ENCODE results near the gene MREG. TPM values are rescaled to one million over a fixed set of nuclear protein-coding genes. Genes with fewer than 3 reads are reported as not detected.

Gene MREG
- total RNA-seq, 1 experiment from 2014 or later: 16.9 TPM

GRCh38 chr2:215973145-215973792 lies 40.1 kb downstream of the MREG start (continued):
- no peak for TF ChIP-seq ELF1 (IDR thresholded peaks at IDR 0.05; ENCODE audit: borderline replicate concordance, low read depth)
- no peak for TF ChIP-seq EZH2phosphoT487 (IDR thresholded peaks at IDR 0.05; ENCODE audit: borderline replicate concordance)
- no peak for TF ChIP-seq CTCF (IDR thresholded peaks at IDR 0.05 in 2 of 3, conservative IDR thresholded peaks at IDR 0.05 in 1 of 3; ENCODE audit: borderline replicate concordance in 1 of 3, insufficient read depth in 1 of 3, low read depth in 2 of 3, low read length in 2 of 3)
- no peak for TF ChIP-seq POLR2AphosphoS5 (IDR thresholded peaks at IDR 0.05; ENCODE audit: low read depth, low read length)
- TF ChIP-seq ZBTB33 (IDR thresholded peaks at IDR 0.05; ENCODE audit: extremely low read depth, insufficient replicate concordance, low read length): no peak

GRCh38 chr2:215971671-215972070 lies 41.7 kb downstream of the MREG start:
- no peak overlapping the region for H2AFZ ChIP-seq (ENCODE audit: low read depth, low read length, poor library complexity, severe bottlenecking)
- H3K36me3 ChIP-seq (ENCODE audit: control insufficient read depth in 1 of 2, insufficient read depth in 2 of 2, low read length in 2 of 2): no peaks in the 10 kb centered on the region
- DNase-seq (ENCODE audit: low read depth, low spot score) (no peak), ATAC-seq (no peak)
- intact Hi-C loops (cut with micrococcal nuclease): no loop called here
- no peaks in the 10 kb centered on the region for H3K27me3 ChIP-seq (ENCODE audit: insufficient read depth, low read length)
- no peak overlapping the region for H3K27ac ChIP-seq (ENCODE audit: low read depth, low read length)
- POLR2A ChIA-PET: no interaction called here
- H4K20me1 ChIP-seq (ENCODE audit: insufficient read depth): no peaks in the 10 kb centered on the region
- H3K4me1 ChIP-seq (ENCODE audit: control insufficient read depth in 1 of 2, insufficient read depth in 2 of 2, low read length in 2 of 2): peaks cover 6 to 15% of the 10 kb centered on the region in 2 experiments
- no peaks in the 10 kb centered on the region for H3K9me2 ChIP-seq (ENCODE audit: insufficient read depth)
- no peak overlapping the region for H3K4me2 ChIP-seq (ENCODE audit: low read length)
- H3K79me2 ChIP-seq (ENCODE audit: insufficient read depth, low read length): peaks cover 10% of the 10 kb centered on the region; the same call in 1 of the 2 replicates
- RAD21 ChIA-PET (ENCODE audit: low non-redundant PET in 1 of 2, low total read pairs in 2 of 2, uncharacterized antibody in 2 of 2, unreplicated experiment in 2 of 2): no interaction called here
- H3K9ac ChIP-seq (ENCODE audit: low read length): no peak overlapping the region
- CTCF ChIA-PET: no interaction called here
- no peaks in the 10 kb centered on the region for H3K9me3 ChIP-seq (ENCODE audit: control insufficient read depth in 1 of 2, insufficient read depth in 1 of 2, low read depth in 1 of 2, low read length in 2 of 2)
- no TSS peak for BruUV-seq (replicated peaks)
- no peak overlapping the region for H3K4me3 ChIP-seq (replicated peaks in 1 of 2; ENCODE audit: low read depth in 1 of 2, low read length in 2 of 2)
- TF ChIP-seq SRF (IDR thresholded peaks at IDR 0.05; ENCODE audit: low read depth) (no peak), SIN3A (IDR thresholded peaks at IDR 0.05; ENCODE audit: low read depth) (no peak), CBX3 (IDR thresholded peaks at IDR 0.05; ENCODE audit: low read depth) (no peak), ELF1 (IDR thresholded peaks at IDR 0.05; ENCODE audit: borderline replicate concordance, low read depth) (no peak), EGR1 (IDR thresholded peaks at IDR 0.05; ENCODE audit: low read depth) (no peak), REST (IDR thresholded peaks at IDR 0.05; ENCODE audit: low read depth) (no peak), YY1 (IDR thresholded peaks at IDR 0.05; ENCODE audit: extremely low read depth, insufficient replicate concordance, low read depth, low read length) (no peak), FOSL1 (IDR thresholded peaks at IDR 0.05; ENCODE audit: low read depth) (no peak), RAD21 (IDR thresholded peaks at IDR 0.05; ENCODE audit: low read depth) (no peak), ATF3 (IDR thresholded peaks at IDR 0.05) (no peak), POLR2AphosphoS5 (IDR thresholded peaks at IDR 0.05; ENCODE audit: low read depth, low read length) (no peak), SP1 (IDR thresholded peaks at IDR 0.05; ENCODE audit: low read depth) (no peak), ZNF274 (IDR thresholded peaks at IDR 0.05; ENCODE audit: low read depth, low read length) (no peak), CEBPB (IDR thresholded peaks at IDR 0.05; ENCODE audit: low read depth) (no peak), JUND (IDR thresholded peaks at IDR 0.05) (no peak), POLR2A (IDR thresholded peaks at IDR 0.05; ENCODE audit: borderline replicate concordance, extremely low read depth, insufficient read depth, insufficient read length) (no peak)

All from HCT116 (cell line).